Activated T-cell treated with anti-CD3 and anti-CD28 coated beads for 4 hours (primary cell): Measurements from ENCODE around the gene CCDC170.

ENCODE experiments used
- DNase-seq: peaks from one replicate; pipeline ENCODE4 v3.0.0-alpha.2; 2020

The CCDC170 gene

DNA sequence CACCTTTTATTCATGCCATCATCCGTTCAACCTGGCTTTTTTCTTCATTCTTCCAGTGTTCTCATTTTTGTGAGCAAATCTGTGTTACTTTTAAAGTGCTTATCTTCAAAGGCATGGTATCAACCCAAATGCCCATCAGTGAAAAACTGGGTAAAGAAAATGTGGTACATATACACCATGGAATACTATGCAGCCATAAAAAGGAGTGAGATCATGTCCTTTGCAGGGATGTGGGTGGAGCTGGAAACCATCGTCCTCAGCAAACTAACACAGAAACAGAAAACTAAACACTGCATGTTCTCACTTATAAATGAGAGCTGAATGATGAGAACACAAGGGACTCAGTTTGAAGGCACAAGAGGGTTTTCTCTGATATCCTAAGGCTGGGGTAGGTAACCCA lies 130.3 kb downstream of the CCDC170 start:
- DNase-seq = no peak

DNA sequence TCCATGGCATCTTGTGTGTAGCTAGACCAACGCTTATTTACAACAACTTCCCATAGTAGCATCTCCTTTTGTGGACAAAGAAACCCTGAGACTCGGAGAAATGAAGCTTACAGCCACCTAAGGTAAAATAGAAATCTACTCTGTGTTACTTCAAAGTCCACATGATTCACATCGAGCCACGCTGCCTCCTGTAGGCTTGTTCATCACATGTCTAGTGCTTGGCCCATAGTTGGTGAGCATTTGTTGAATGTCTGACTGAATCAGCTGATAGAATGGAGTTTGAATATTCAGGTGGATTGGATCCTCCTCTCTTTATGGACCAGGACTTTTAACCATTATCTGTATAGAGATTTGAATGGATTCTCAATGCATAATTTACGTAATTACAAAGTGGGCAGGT lies 130.7 kb downstream of the CCDC170 start:
- DNase-seq = no peak

GRCh38 chr6:151624900-151625536 lies 131.2 kb downstream of the CCDC170 start:
- no peak for DNase-seq

GRCh38 chr6:151627689-151628444 lies 134.1 kb downstream of the CCDC170 start:
- DNase-seq = no peak

DNA sequence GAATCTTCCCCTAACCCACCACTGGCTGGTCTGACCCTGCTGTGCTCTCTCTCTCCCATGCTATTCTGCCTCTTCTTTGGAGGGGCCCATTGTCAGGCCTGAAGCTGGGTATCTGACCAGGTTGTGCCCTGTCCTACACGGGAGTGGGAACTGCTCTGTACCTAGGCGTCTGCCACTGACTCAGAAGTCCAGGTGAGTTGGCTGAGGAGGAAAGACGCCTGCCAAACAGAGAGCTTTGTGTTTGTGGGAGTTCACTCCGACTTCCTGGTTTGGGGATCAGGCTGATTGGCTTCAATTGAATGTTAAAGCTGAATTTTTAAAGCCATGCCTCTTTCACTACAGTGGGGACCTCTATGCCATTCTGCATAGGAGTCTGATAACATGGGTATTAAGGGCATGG lies 136.0 kb downstream of the CCDC170 start:
- no peak for DNase-seq

- no peak for DNase-seq
Measured at GRCh38 chr6:151630387-151630786, 136.6 kb downstream of the CCDC170 start.

GRCh38 chr6:151630991-151631655 lies 137.3 kb downstream of the CCDC170 start:
- no peak for DNase-seq

DNA sequence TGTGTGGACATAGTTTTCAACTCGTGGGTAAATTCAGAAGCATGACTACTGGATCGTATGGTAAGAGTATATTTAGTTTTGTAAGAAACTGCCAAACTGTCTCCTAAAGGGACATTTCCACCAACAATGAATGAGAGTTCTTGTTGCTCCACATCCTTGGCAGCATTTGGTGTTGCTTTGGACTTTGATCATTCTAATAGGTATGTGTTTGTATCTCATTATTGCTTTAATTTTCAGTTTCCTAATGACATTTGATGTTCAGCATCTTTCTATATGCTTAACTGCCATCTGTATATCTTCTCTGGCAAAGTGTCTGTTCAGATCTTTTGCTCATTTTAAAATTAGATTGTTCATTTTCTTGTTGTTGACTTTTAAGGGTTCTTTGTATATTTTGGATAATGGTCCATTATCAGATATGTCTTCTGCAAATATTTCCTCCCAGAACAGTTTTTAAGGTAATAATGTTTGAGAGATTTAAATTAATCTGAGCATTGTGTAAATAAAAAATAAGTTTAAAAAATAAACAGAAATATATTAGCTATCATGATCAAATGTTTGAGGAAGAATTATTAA lies 138.7 kb downstream of the CCDC170 start:
- DNase-seq = no peak

DNA sequence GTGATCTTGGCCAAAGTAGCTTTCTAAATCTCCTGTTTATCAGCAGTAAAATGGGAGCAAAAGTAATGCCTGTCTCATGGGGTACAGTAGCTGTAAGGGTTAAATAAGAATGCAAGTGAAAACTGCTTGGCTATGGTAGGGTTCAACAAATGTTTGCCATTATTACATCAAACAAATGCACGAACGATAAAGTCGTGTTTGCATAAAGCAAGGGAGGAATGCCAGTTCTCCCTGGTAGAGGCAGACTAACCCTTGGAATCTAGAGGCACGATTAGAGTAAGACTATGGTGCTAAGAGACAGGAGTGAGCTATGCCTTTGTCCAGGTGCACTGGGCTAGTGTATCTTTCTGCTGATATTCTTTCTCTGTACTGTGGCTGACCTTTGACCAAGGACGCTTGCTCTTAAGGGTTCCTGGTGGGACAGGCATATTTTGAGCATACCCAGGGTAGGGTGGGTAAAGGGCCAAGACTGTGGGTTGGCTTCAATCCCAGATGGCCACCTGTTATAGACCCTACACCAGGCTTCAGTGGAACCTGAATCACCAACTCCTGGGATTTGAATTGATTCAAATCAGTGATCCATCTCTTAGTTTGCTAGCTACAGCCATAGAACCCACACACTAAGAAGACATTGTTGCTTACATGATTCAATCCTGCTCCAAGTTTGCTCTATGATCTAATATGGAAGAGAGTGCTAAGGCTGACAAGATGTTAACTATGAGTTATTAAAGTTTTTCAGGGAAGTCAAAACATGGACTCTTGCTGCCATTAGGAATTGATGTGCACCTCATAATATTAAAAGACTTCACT lies 139.9 kb downstream of the CCDC170 start:
- no peak for DNase-seq

DNA sequence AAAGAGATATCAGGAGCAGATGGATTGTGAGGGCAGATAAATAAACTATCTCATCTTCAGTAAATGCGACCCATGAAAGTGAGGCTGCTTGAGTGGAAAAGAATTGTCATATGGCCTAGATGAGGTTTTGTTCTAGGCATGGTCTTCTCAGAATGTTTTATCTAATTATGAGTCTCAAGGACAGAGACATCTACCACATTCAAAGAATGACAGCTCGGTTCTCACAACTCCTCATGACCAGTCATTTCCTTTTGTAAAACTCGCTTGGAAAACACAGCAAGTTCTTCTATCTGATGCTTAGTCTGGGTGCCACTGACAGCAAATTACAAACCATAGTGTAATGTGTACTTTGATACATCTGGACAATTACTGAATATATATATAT lies 140.5 kb downstream of the CCDC170 start:
- no peak for DNase-seq

DNA sequence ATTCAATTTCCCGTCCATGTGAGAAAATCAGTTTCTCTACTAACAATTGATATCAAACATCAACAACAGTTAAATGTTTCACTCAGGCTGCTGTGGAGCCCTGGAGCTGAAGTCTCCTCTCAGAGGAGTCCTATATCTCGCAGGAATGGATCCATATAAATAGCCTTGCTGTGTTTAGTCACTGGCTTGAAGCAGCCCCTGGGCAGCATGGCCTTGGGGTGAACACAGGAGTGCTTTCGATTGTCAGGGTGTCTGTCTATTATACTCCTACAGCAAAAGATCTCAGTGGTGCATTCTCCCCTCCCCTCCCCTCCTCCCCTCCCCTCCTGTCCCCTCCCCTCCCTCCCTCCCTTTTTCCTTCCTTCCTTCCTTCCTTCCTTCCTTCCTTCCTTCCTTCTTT lies 141.9 kb downstream of the CCDC170 start:
- DNase-seq = no peak

DNA sequence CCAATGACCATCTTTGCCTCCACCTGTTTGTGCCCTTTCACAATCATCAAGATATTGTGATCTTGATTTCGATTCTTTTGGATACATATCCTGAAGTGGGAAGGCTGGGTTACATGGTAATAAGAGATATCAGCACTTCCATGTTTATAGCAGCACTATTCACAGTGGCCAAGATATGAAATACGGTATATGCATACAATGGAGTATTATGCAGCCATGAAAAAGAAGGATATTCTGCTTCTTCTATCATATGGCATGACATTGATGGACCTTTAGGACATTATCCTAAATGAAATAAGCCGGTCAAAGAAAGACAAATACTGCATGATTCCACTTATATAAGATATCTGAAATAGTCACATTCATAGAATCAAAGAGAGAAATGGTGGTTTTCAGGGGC lies 144.0 kb downstream of the CCDC170 start:
- DNase-seq = no peak

DNA sequence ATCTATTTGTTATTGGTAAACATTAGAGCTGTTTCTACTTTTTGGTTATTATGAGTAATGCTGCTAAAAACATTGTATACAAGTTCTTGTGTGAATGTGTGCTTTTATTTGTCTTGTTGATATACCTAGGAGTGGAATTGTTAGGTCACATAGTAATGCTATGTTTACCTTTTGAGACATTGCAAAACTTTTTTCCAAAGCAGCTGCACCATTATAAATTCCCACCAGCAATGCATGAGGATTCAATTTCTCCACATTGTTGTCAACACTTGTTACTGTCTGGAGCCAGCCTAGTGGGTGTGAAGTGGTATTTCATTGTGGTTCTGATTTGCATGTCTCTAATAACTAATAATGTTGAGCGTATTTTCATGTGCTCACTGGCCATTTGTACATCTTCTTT lies 145.9 kb downstream of the CCDC170 start:
- DNase-seq = no peak

DNA sequence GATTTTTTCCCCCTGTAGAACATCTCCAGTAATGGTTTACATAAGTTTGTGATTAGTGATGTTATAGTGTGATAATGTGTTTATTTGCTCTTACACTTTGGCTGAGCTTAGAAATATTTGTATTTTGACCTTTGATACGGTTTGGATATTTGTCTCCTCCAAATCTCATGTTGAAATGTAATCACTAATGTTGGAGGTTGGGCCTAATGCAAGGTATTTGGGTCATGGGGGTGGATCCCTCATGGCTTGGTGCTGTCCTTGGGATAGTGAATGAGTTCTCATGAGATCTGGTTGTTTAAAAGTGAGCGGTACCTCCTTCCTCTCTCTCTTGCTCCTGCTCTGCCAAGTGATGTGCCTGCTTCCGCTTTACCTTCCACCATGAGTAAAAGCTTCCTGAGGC lies 147.2 kb downstream of the CCDC170 start:
- no peak for DNase-seq

- no peak for DNase-seq
Measured at GRCh38 chr6:151647976-151648639, 154.3 kb downstream of the CCDC170 start.

GRCh38 chr6:151649835-151650234 lies 156.0 kb downstream of the CCDC170 start:
- no peak for DNase-seq

DNA sequence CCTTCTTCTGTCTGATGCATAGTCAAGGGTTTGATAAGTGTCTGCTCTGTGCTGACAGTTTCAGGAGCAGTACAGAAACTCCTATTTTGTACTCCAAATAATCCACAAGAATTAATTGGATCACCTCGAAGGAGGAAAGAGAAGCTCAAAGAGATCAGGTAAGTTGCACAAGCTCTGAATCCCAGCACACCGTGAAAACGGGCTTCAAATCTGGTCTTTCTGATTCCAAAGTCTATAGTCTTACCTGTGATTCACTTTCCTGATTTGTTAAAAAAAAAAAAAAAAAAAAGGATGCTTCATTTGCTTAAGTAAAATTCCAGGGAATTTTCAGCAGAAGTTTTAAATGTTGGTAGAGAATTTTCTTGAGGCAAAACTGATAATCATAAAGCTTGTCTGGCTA lies 157.8 kb downstream of the CCDC170 start:
- DNase-seq = no peak

DNA sequence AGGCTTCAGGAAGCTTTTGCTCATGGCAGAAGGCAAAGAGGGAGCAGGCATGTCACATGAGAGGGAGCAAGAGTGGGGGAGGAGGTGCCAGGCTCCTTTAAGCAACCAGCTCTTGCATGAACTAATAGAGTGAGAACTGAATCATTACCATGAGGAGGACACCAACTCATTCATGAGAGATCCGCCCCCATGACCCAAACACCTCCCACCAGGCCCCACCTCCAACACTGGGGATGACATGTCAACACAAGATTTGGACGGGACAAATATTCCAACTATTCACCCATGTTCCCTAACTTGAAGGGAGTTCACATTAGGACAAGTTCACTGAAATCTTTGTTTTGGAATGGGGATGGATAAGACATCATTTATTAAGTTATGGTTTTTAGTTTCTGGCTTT lies 158.5 kb downstream of the CCDC170 start:
- no peak for DNase-seq

DNA sequence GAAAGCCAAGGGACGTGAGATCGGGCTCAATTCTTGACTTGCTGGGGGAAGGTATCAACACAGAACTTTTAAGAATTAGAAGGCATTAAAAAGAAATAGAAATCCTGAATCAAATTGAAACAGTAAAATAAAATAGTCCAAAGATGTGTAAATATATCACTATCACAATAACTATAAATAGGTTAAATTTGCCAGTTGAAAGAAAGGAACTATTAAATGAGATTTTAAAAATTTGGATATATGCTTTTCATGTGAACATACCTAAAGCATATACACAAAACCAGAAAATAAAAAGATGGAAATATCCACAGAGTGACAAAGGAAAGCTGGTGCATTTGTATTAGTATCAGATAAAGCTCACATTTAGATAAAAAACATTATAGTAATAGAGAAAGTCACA lies 161.3 kb downstream of the CCDC170 start:
- DNase-seq = no peak

DNA sequence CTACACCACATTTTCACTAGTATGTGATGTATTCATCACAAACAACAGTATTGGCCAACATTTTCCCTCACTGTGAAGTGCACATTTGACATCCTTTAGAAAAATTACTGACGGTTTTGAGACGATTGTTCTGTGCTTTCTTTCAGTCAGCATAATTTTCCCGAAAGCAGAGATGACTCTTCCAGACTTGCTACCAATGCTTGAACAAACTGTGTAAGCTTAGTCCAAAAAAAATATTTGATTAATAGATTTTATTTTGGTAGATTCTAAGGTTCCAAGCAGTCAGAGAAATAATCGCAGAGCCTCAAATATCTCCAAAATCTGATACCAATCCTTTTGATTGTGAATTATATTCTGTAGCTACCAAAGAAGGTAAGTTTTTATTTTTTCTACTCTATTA lies 162.6 kb downstream of the CCDC170 start:
- DNase-seq = no peak

GRCh38 chr6:151658091-151658490 lies 164.3 kb downstream of the CCDC170 start:
- DNase-seq = no peak

- DNase-seq = no peak
Measured at GRCh38 chr6:151659212-151659611, 165.4 kb downstream of the CCDC170 start.

DNA sequence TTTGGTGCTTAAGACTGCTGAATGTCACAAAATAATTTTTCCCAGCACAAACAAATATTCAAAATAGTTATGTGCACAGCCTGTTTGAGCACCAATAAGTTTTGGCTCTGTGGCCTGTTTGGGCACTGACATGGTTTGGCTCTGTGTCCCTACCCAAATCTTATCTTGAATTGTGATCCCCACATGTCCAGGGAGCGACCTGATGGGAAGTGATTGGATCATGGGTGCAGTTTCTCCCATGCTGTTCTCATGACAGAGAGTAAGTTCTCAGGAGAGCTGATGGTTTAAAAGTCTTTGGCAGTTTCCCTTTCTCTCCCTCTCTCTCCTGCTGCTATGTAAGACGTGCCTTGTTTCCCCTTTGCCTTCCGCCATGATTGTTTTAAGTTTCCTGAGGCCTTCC lies 167.7 kb downstream of the CCDC170 start:
- no peak for DNase-seq
